Measurements from ENCODE around the gene NEU4. TPM values are rescaled to one million over a fixed set of nuclear protein-coding genes. Genes with fewer than 3 reads are reported as not detected.
A peak's percentile ranks its signal among the peaks of the same experiment; 100 is the strongest.

Gene NEU4
- total RNA-seq, 1 donor from 2014 or later: not detected

- H3K36me3 ChIP-seq: peaks cover 11 to 20% of the 10 kb centered on the region in 2 donors
- intact Hi-C loops (cut with DNase I): no loop called here
Measured at GRCh38 chr2:241763551-241764274, 45.3 kb upstream of the NEU4 start.

GRCh38 chr2:241764275-241765241 is 44.4 kb upstream of the NEU4 start:
- no peaks in the 10 kb centered on the region for H3K9me3 ChIP-seq
- no peak for DNase-seq (ENCODE audit: low spot score in 2 of 2)
- TF ChIP-seq CTCF (IDR thresholded peaks at IDR 0.05): no peak
- intact Hi-C loops (cut with DNase I): no loop called here
- H3K4me3 ChIP-seq: no peak overlapping the region
- no peak overlapping the region for H3K27ac ChIP-seq
- H3K4me1 ChIP-seq: no peaks in the 10 kb centered on the region
- peaks cover 5 to 14% of the 10 kb centered on the region in 2 donors for H3K36me3 ChIP-seq
- no peaks in the 10 kb centered on the region for H3K27me3 ChIP-seq

More at GRCh38 chr2:241763551-241764274, 45.3 kb upstream of the NEU4 start:
- Histone ChIP-seq H3K4me1 (no peaks in the 10 kb centered on the region), H3K4me3 (no peak overlapping the region), H3K27ac (no peak overlapping the region), H3K9me3 (no peaks in the 10 kb centered on the region), H3K27me3 (no peaks in the 10 kb centered on the region)
- no peak for TF ChIP-seq CTCF (IDR thresholded peaks at IDR 0.05)
- DNase-seq (ENCODE audit: low spot score in 2 of 2): peak in 1 of 2 donors; percentile 58

- no peaks in the 10 kb centered on the region for H3K27me3 ChIP-seq
- no peak for TF ChIP-seq CTCF (IDR thresholded peaks at IDR 0.05)
- intact Hi-C loops (cut with DNase I): no loop called here
- no peaks in the 10 kb centered on the region for H3K4me1 ChIP-seq
- H3K27ac ChIP-seq: no peak overlapping the region
- H3K36me3 ChIP-seq: peaks cover 0 to 13% of the 10 kb centered on the region in 2 donors
- DNase-seq (ENCODE audit: low spot score in 2 of 2): no peak
- no peak overlapping the region for H3K4me3 ChIP-seq
- H3K9me3 ChIP-seq: no peaks in the 10 kb centered on the region
Measured at GRCh38 chr2:241767464-241768250, 41.3 kb upstream of the NEU4 start.

- H3K4me1 ChIP-seq: no peaks in the 10 kb centered on the region
- TF ChIP-seq CTCF (IDR thresholded peaks at IDR 0.05): no peak
- no peak overlapping the region for H3K4me3 ChIP-seq
- H3K27ac ChIP-seq: no peak overlapping the region
- no peaks in the 10 kb centered on the region for H3K27me3 ChIP-seq
- H3K36me3 ChIP-seq: peaks cover 0 to 11% of the 10 kb centered on the region in 2 donors
- no peaks in the 10 kb centered on the region for H3K9me3 ChIP-seq
- no peak for DNase-seq (ENCODE audit: low spot score in 2 of 2)
- intact Hi-C loops (cut with DNase I): no loop called here
Measured at GRCh38 chr2:241768251-241768711, 40.7 kb upstream of the NEU4 start.

GRCh38 chr2:241768850-241769249 is 40.1 kb upstream of the NEU4 start:
- intact Hi-C loops (cut with DNase I): no loop called here
- Histone ChIP-seq H3K27me3 (no peaks in the 10 kb centered on the region), H3K9me3 (no peaks in the 10 kb centered on the region), H3K4me1 (no peaks in the 10 kb centered on the region), H3K36me3 (peaks cover 0 to 6% of the 10 kb centered on the region in 2 donors), H3K27ac (no peak overlapping the region), H3K4me3 (no peak overlapping the region)
- no peak for TF ChIP-seq CTCF (IDR thresholded peaks at IDR 0.05)
- no peak for DNase-seq (ENCODE audit: low spot score in 2 of 2)
